Activated T-cell treated with anti-CD3 and anti-CD28 coated beads, Interleukin-2, amount 50 U/mL, for 24 hours (primary cell): Measurements from ENCODE around the gene BANP.
"Not testable (repeated sequence)": the region's sequence is repeated elsewhere in the genome, so short reads cannot be mapped to it uniquely, and the experiment has no call there.

Source experiments
- DNase-seq: peaks from one replicate; pipeline ENCODE4 v3.0.0-alpha.2; 2020
- H3K27ac Mint-ChIP-seq: 2 replicates; pipeline ENCODE4 v1.8.0; 2020; ENCODE audit warnings: mild to moderate bottlenecking, mixed read lengths
- H3K27me3 Mint-ChIP-seq: 2 replicates; pipeline ENCODE4 v1.8.0; 2020; ENCODE audit warnings: mixed read lengths
- H3K36me3 Mint-ChIP-seq: 2 replicates; pipeline ENCODE4 v1.8.0; 2020; ENCODE audit warnings: low read depth, mixed read lengths
- H3K4me1 Mint-ChIP-seq: 2 replicates; pipeline ENCODE4 v1.8.0; 2020; ENCODE audit warnings: low read depth, mixed read lengths
- H3K4me3 Mint-ChIP-seq: 2 replicates; pipeline ENCODE4 v1.8.0; 2020; ENCODE audit warnings: mild to moderate bottlenecking, moderate library complexity, mixed read lengths
- H3K9me3 Mint-ChIP-seq: 2 replicates; pipeline ENCODE4 v1.8.0; 2020; ENCODE audit warnings: mixed read lengths

Gene BANP

GRCh38 chr16:88089632-88090376, 138.6 kb downstream of the BANP start:
- not testable (repeated sequence) for H3K9me3 Mint-ChIP-seq, H3K4me1 Mint-ChIP-seq, H3K4me3 Mint-ChIP-seq, H3K27ac Mint-ChIP-seq, H3K27me3 Mint-ChIP-seq, DNase-seq, H3K36me3 Mint-ChIP-seq

- not testable (repeated sequence) for H3K9me3 Mint-ChIP-seq, H3K36me3 Mint-ChIP-seq, DNase-seq, H3K27me3 Mint-ChIP-seq, H3K4me1 Mint-ChIP-seq, H3K27ac Mint-ChIP-seq, H3K4me3 Mint-ChIP-seq
These were observed 139.3 kb downstream of the BANP start for GRCh38 chr16:88090377-88091175.

- H3K27me3 Mint-ChIP-seq, H3K27ac Mint-ChIP-seq, H3K36me3 Mint-ChIP-seq, H3K9me3 Mint-ChIP-seq, H3K4me1 Mint-ChIP-seq, H3K4me3 Mint-ChIP-seq, DNase-seq: not testable (repeated sequence)
These were observed 140.2 kb downstream of the BANP start for GRCh38 chr16:88091221-88091971.

- not testable (repeated sequence) for DNase-seq, H3K27ac Mint-ChIP-seq, H3K36me3 Mint-ChIP-seq, H3K9me3 Mint-ChIP-seq, H3K4me1 Mint-ChIP-seq, H3K4me3 Mint-ChIP-seq, H3K27me3 Mint-ChIP-seq
These were observed 140.7 kb downstream of the BANP start for GRCh38 chr16:88091972-88092302.

GRCh38 chr16:88092791-88093555, 141.7 kb downstream of the BANP start:
- H3K4me1 Mint-ChIP-seq, H3K9me3 Mint-ChIP-seq, H3K36me3 Mint-ChIP-seq, H3K4me3 Mint-ChIP-seq, DNase-seq, H3K27ac Mint-ChIP-seq, H3K27me3 Mint-ChIP-seq: not testable (repeated sequence)

GRCh38 chr16:88093556-88094252, 142.5 kb downstream of the BANP start:
- H3K4me1 Mint-ChIP-seq, H3K36me3 Mint-ChIP-seq, H3K4me3 Mint-ChIP-seq, H3K27ac Mint-ChIP-seq, DNase-seq, H3K9me3 Mint-ChIP-seq, H3K27me3 Mint-ChIP-seq: not testable (repeated sequence)

GRCh38 chr16:88094253-88094575, 143.0 kb downstream of the BANP start:
- not testable (repeated sequence) for H3K36me3 Mint-ChIP-seq, H3K4me3 Mint-ChIP-seq, H3K27ac Mint-ChIP-seq, H3K4me1 Mint-ChIP-seq, H3K9me3 Mint-ChIP-seq, DNase-seq
- peaks cover 13% of the 10 kb centered on the region for H3K27me3 Mint-ChIP-seq

- not testable (repeated sequence) for H3K9me3 Mint-ChIP-seq, DNase-seq, H3K36me3 Mint-ChIP-seq, H3K27ac Mint-ChIP-seq, H3K4me1 Mint-ChIP-seq, H3K4me3 Mint-ChIP-seq
- peaks cover 15% of the 10 kb centered on the region for H3K27me3 Mint-ChIP-seq
These were observed 143.7 kb downstream of the BANP start for GRCh38 chr16:88094900-88095299.

GRCh38 chr16:88096659-88097058, 145.4 kb downstream of the BANP start:
- DNase-seq, H3K4me1 Mint-ChIP-seq, H3K4me3 Mint-ChIP-seq, H3K9me3 Mint-ChIP-seq, H3K36me3 Mint-ChIP-seq, H3K27ac Mint-ChIP-seq: not testable (repeated sequence)
- H3K27me3 Mint-ChIP-seq: peaks cover 28% of the 10 kb centered on the region

- DNase-seq, H3K4me3 Mint-ChIP-seq, H3K9me3 Mint-ChIP-seq, H3K4me1 Mint-ChIP-seq, H3K36me3 Mint-ChIP-seq, H3K27ac Mint-ChIP-seq: not testable (repeated sequence)
- peaks cover 29% of the 10 kb centered on the region for H3K27me3 Mint-ChIP-seq
These were observed 147.7 kb downstream of the BANP start for GRCh38 chr16:88098731-88099562.

- no peak overlapping the region for H3K4me3 Mint-ChIP-seq
- no peak for DNase-seq
- H3K27ac Mint-ChIP-seq: no peak overlapping the region
- H3K27me3 Mint-ChIP-seq: peaks cover 29% of the 10 kb centered on the region
- peaks cover 7% of the 10 kb centered on the region for H3K9me3 Mint-ChIP-seq
- no peaks in the 10 kb centered on the region for H3K36me3 Mint-ChIP-seq
- no peaks in the 10 kb centered on the region for H3K4me1 Mint-ChIP-seq
These were observed 148.3 kb downstream of the BANP start for GRCh38 chr16:88099563-88099890.

GRCh38 chr16:88099956-88100355, 148.7 kb downstream of the BANP start:
- H3K27ac Mint-ChIP-seq, H3K36me3 Mint-ChIP-seq, DNase-seq, H3K4me1 Mint-ChIP-seq, H3K4me3 Mint-ChIP-seq, H3K9me3 Mint-ChIP-seq: not testable (repeated sequence)
- H3K27me3 Mint-ChIP-seq: peaks cover 29% of the 10 kb centered on the region

- peaks cover 29% of the 10 kb centered on the region for H3K27me3 Mint-ChIP-seq
- H3K9me3 Mint-ChIP-seq, H3K4me3 Mint-ChIP-seq, DNase-seq, H3K36me3 Mint-ChIP-seq, H3K27ac Mint-ChIP-seq, H3K4me1 Mint-ChIP-seq: not testable (repeated sequence)
These were observed 149.8 kb downstream of the BANP start for GRCh38 chr16:88100801-88101622.
